BE2C (cell line): ENCODE results near the gene GATA1. TPM values are rescaled to one million over a fixed set of nuclear protein-coding genes. Genes with fewer than 3 reads are reported as not detected.
A peak's percentile ranks its signal among the peaks of the same experiment; 100 is the strongest.

Experiments used
- DNase-seq: peaks from one replicate; pipeline ENCODE4 v3.0.0-alpha.2; 2020
- H3K27me3 ChIP-seq: fragments of 250-450 bp; sonication (Bioruptor Pico); 2 replicates; pipeline ENCODE4 v1.5.1; 2020; ENCODE audit warnings: mild to moderate bottlenecking
- H3K36me3 ChIP-seq: fragments of 250-450 bp; sonication (Bioruptor Pico); 2 replicates; pipeline ENCODE4 v1.5.1; 2020; ENCODE audit warnings: mild to moderate bottlenecking
- H3K4me1 ChIP-seq: fragments of 250-450 bp; sonication (Bioruptor Pico); 2 replicates; pipeline ENCODE4 v1.5.1; 2020
- H3K4me3 ChIP-seq: 2 replicates; pipeline ENCODE4 v1.5.1; 2011; ENCODE audit warnings: low read depth, low read length
- H3K9me3 ChIP-seq: fragments of 250-450 bp; sonication (Bioruptor Pico); 2 replicates; pipeline ENCODE4 v1.5.1; 2020
- CTCF ChIP-seq: IDR thresholded peaks from 2 replicates; pipeline ENCODE4 v1.5.1; 2012; ENCODE audit warnings: mild to moderate bottlenecking, low read depth, low read length
- polyA plus RNA-seq: library from polyadenylated mRNA; unstranded; fragments of >200 nt; gene quantifications from one replicate; pipeline ENCODE4 v1.2.1, GENCODE V29; 2012; ENCODE audit warnings: low read depth, missing spikeins; ENCODE audit not compliant: insufficient read length, insufficient read depth

Gene GATA1
- not detected for polyA plus RNA-seq

DNA sequence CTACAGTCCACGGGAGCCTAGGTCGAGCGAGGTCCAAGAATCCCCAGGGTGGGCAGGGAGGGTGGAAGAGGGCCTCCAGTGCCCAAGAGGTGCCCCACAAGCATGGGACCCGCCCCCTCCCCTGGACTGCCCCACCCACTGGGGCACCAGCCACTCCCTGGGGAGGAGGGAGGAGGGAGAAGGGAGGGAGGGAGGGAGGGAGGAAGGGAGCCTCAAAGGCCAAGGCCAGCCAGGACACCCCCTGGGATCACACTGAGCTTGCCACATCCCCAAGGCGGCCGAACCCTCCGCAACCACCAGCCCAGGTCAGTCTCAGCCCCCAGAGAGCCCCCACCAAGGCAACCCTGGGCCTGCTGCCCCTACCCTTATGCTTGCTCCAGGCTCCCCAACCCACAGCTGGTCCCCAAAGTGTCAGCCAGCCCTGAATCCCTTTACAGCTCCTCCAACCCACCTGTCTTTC, at the start of gene GATA1:
Gene GATA1 (plus strand): TSS at position 250 of the 460 bp plus-strand sequence. CDS start 4,520 bp downstream, outside the sequence.
- Histone ChIP-seq H3K9me3 (no peaks in the 10 kb centered on the region), H3K4me1 (no peaks in the 10 kb centered on the region), H3K36me3 (no peaks in the 10 kb centered on the region), H3K27me3 (no peaks in the 10 kb centered on the region), H3K4me3 (no peak within 1 kb of the TSS)
- no peak for DNase-seq
- TF ChIP-seq CTCF, result no peak

DNA sequence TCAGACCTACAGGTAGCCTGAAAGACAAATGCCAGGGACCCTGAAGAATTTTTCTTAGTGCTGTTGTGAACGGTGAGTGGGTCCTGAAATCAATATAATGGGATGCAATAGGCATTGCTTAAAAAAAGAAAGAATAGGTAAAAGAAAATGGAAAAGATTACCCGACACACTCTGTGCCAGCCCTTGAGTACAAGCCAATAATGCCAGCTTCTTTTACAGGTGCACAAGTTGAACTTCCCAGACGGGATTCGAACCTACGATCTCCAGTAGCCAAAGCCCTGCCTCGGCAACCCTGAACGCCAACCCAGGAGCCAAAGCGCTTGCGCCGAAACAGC, 49.5 kb upstream of the GATA1 start:
- Histone ChIP-seq H3K4me3 (peak overlapping the region; percentile 35), H3K27me3 (no peaks in the 10 kb centered on the region), H3K9me3 (no peaks in the 10 kb centered on the region), H3K36me3 (no peaks in the 10 kb centered on the region), H3K4me1 (no peaks in the 10 kb centered on the region)
- TF ChIP-seq CTCF, result no peak
- no peak for DNase-seq

GRCh38 chrX:48737213-48737938, 49.0 kb upstream of the GATA1 start:
- H3K4me1 ChIP-seq, result no peaks in the 10 kb centered on the region
- no peak for TF ChIP-seq CTCF
- no peaks in the 10 kb centered on the region for H3K9me3 ChIP-seq
- H3K27me3 ChIP-seq, result no peaks in the 10 kb centered on the region
- peak; percentile 91 for DNase-seq
- no peaks in the 10 kb centered on the region for H3K36me3 ChIP-seq
- peak overlapping the region; percentile 70 for H3K4me3 ChIP-seq

DNA sequence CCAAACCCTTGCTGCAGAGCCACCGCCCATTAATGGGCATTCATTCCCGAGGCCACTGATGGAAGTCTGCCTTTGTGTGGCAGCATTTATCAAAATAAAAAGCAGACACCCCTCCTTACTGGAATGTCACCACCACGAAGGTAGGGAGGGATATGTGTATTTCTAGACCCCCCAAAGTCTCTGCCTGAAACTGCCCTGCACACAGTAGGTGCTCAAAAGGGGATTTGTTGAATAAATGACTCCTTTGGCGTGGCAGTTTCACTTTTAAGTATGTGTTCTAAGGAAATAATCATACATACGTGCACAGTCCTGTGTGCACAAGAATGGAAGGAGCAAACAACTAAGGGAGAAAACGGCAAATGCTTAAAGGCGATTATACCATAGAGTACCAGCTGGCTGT, 48.5 kb upstream of the GATA1 start:
- H3K27me3 ChIP-seq, result no peaks in the 10 kb centered on the region
- H3K4me3 ChIP-seq, result peak overlapping the region; percentile 70
- no peaks in the 10 kb centered on the region for H3K4me1 ChIP-seq
- no peaks in the 10 kb centered on the region for H3K36me3 ChIP-seq
- no peak for TF ChIP-seq CTCF
- no peak for DNase-seq
- H3K9me3 ChIP-seq, result no peaks in the 10 kb centered on the region

DNA sequence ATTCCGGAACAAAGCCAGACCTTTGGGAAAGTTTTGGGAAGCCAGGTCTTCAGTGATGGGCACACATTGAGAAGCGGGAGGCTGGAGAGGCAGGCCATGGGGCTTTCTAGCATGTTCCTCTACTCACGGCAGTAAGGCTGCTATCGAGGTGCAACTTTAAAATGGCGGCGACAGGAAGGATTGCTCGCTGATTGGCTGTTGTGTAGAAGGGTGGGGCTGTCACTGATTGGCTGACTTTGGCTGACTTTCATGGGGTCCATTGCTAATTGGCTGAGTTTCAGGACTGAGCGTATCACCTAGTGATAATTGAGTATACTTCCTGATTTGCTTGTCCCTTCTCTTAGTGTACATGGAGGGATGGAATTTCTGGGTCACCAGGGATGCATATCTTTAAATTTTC, 44.6 kb upstream of the GATA1 start:
- Histone ChIP-seq H3K4me1 (no peaks in the 10 kb centered on the region), H3K4me3 (no peak overlapping the region), H3K36me3 (no peaks in the 10 kb centered on the region), H3K27me3 (no peaks in the 10 kb centered on the region), H3K9me3 (no peaks in the 10 kb centered on the region)
- no peak for DNase-seq
- no peak for TF ChIP-seq CTCF

- Histone ChIP-seq H3K9me3 (no peaks in the 10 kb centered on the region), H3K36me3 (no peaks in the 10 kb centered on the region), H3K4me1 (no peaks in the 10 kb centered on the region), H3K4me3 (no peak overlapping the region), H3K27me3 (no peaks in the 10 kb centered on the region)
- no peak for DNase-seq
- no peak for TF ChIP-seq CTCF
Measured at GRCh38 chrX:48745222-48745621, 41.2 kb upstream of the GATA1 start.
